Right forelimb (tissue), 1 donor: ENCODE data around the gene VDR.

Experiments
- DNase-seq: peaks from one replicate; pipeline ENCODE4 v3.0.0-alpha.2; 2018

The VDR gene

GRCh38 chr12:47808574-47809365, 96.0 kb downstream of the VDR start:
- no peak for DNase-seq

DNA sequence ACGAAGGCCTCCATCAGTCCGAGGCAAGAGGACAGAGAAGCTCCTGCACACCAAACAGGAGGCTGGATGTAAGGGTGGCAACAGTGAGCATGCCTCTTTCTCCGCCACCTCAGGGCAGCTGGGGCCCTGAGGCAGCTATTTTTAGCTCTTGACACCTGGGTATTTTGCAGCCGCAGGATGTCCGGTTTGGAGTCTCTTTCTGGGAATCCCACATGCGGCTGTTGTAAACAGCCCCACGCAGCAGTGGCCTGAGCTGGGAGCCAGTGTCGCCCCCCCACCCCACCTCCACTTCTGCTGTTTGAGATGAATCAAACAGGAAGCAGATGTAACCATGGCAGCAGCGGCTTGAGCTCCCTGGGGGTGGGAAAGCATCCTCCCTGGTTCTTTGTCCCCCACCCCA, 96.7 kb downstream of the VDR start:
- DNase-seq, result peak; percentile 70

DNA sequence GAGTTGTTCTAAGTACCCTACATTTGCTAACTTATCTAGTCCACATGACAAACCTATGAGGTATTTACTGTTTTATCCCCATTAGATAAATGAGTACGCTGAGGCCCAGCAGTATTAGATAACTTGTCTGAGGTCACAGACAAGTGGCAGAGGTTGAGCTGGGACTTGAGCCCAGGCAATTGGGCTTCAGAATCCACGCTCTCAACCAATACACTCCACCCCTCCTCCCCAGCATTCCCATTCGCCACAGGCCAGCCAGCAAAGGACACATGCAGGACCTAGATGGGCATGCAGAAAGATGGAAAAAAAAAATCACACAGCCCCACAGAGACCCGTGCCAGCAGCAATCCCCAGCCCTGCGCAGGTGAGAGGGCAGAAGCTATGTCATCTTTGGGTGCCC, 97.5 kb downstream of the VDR start:
- DNase-seq, result no peak

GRCh38 chr12:47805417-47805816, 99.4 kb downstream of the VDR start:
- no peak for DNase-seq

DNA sequence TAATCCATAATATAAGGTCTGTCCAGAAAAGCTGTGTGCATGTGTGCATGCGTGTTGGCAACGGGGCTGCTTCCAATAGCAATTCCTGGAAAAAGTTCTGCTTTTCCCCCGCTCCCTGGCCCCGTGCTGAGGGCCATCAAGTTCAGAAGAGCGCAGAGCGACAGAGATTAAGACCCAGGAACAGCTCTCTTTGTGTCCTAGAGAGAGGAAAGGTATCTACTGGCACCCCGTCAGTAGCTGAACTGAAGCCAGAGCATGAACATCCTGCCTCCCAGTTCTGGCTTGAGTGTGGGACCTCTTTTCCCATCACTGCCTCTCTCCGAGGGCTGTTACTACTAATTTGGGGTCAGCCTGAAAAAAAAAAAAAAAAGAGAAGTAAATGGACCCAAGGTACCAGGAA, 100.6 kb downstream of the VDR start:
- DNase-seq, result no peak

- DNase-seq, result no peak
Observed at GRCh38 chr12:47803191-47803875, 101.5 kb downstream of the VDR start.

- DNase-seq, result no peak
Observed at GRCh38 chr12:47802312-47802711, 102.5 kb downstream of the VDR start.

DNA sequence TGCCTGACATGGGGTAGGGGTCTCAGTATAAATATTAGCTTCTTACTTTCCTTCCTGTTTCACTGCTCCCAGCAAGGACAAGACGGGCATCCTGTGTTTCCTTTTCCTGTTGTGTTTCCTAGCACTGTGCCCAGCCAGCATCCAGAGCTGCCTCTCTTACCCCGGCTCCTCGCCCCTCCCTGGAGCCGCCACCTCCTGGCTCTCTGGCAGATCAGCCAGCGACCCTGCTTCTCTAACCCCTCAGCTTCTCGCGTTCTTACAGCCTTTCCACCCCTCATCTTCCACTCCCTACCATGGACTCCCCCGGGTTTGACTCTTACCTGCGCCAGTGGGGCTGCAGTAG, 102.9 kb downstream of the VDR start:
- DNase-seq, result no peak

- no peak for DNase-seq
Observed at GRCh38 chr12:47801170-47801903, 103.5 kb downstream of the VDR start.

- DNase-seq, result no peak
Observed at GRCh38 chr12:47800582-47800981, 104.2 kb downstream of the VDR start.

DNA sequence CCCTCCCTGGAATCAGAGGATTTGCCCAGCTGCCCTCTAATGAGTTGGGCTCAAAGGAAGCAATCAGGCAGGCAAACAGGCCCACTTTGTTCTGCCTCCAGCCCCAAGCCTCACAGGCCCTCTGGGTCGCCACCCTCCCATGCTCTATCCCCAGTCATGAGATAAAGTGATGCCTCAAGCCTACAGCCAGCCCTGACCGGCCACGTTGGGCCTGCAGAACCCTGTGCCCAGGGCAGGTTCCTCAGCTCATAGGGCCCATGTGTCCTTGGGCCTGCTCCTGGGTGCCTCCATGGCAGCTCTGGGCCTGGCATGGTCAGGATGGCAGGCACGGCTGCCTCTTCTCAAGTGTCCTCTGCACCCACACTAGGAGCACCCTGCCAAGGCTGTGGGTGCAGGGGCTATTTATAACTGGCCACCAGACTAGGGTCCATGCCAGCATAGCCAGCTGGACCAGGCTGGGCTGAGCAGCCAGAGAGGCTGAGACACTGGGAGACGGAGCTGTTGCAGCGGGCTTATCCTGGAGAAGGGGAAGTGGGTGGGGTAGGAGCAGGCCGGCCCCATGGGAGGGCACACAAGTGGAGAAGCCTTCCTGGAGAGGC, 105.3 kb downstream of the VDR start:
- no peak for DNase-seq

GRCh38 chr12:47798382-47798948, 106.3 kb downstream of the VDR start:
- DNase-seq, result no peak

GRCh38 chr12:47797441-47797840, 107.4 kb downstream of the VDR start:
- DNase-seq, result no peak

DNA sequence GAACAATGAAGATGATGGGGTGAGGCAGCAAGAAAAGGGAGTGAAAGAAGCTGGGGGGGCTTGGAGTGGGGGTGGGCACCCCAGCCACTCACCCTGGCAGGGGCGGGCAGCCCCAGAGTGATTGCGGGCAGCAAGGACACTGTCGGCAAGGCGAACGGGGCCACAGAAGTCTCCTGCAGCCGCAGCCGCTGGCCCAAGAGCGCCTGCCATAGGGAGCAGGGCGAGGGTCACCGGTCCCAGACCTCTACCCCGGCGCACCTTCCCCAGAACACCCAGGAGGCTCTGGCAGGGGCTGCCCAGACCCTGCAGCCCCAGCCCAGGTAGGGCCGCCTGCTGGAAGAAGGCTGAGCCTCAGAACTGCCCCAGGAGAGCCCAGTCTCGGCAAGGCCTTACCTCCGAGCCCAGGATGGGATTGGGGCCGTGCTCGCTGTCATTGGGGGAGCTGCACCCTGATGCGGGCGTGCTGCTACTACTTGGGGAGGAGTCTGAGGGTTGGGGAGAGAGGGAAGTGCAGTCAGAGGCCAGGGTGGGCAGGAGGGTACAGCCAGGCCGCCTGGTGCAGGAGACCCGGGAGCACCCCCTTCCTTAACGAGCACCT, 108.9 kb downstream of the VDR start:
- no peak for DNase-seq

DNA sequence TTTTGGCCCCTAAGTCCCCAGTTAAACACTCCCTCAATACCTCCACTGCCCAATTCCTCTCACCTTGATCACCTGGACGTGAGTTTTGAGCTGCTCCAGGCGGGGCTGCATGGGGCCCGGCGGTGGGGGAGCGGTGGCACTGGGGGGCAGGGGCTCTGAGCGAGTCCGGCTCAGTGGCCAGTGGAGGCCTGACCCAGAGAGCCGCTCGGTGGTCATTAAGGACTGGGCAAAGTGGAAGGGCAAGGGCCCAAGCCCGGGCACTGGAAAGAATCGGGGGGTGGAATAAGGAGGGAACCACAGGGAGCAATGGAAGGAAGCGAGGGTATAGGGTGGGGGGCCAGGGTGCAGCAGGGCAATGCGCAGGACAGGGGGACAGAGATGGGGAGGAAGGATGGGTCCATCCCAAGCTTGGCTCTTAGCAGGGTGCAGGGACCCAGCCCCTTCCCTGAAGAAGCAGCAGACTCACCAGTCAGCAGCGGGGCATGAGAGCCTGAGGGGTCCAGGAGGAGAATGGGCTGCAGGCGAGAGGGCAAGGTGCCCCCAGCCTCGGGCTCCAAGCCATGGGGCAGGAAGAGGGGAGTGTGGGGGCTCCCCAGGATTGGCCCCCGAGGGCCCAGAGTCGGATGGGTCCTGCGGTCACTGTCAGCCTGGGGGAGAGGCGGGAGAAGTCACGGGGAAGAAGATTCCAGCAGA, 109.5 kb downstream of the VDR start:
- DNase-seq, result no peak

GRCh38 chr12:47794679-47795078, 110.1 kb downstream of the VDR start:
- no peak for DNase-seq

GRCh38 chr12:47793015-47793681, 111.6 kb downstream of the VDR start:
- DNase-seq, result no peak

GRCh38 chr12:47791874-47792273, 112.9 kb downstream of the VDR start:
- no peak for DNase-seq
